Calu3 (cell line): ENCODE data around the gene ZNF521. TPM values are rescaled to one million over a fixed set of nuclear protein-coding genes. Genes with fewer than 3 reads are reported as not detected.

ENCODE experiments used
- BruUV-seq: library from RNA; stranded (reverse); fragments of 400-500 nt; replicated peaks from 2 replicates; lab custom pipeline; 2021; lab: Mats Ljungman, UMichigan
- CTCF ChIA-PET: fragments of 300-600 bp; sonication (Branson Sonifier 250); formaldehyde crosslinking; loops from one replicate; lab custom pipeline; 2022; ENCODE audit warnings: antibody characterized with exemption; lab: Charles Lee
- DNase-seq: peaks from one replicate; pipeline ENCODE4 v3.0.0; 2022
- H3K27ac Mint-ChIP-seq: one replicate; pipeline ENCODE4 v1.8.0; 2022; ENCODE audit warnings: mixed read lengths; ENCODE audit not compliant: unreplicated experiment
- H3K27me3 Mint-ChIP-seq: one replicate; pipeline ENCODE4 v1.8.0; 2022; ENCODE audit warnings: mixed read lengths; ENCODE audit not compliant: unreplicated experiment
- H3K36me3 Mint-ChIP-seq: one replicate; pipeline ENCODE4 v1.8.0; 2022; ENCODE audit warnings: mild to moderate bottlenecking, moderate library complexity, mixed read lengths; ENCODE audit not compliant: insufficient read depth, unreplicated experiment
- H3K4me1 Mint-ChIP-seq: one replicate; pipeline ENCODE4 v1.8.0; 2022; ENCODE audit warnings: mild to moderate bottlenecking, low read depth, mixed read lengths; ENCODE audit not compliant: unreplicated experiment
- H3K4me3 Mint-ChIP-seq: one replicate; pipeline ENCODE4 v1.8.0; 2022; ENCODE audit warnings: mild to moderate bottlenecking, low read depth, moderate library complexity, mixed read lengths; ENCODE audit not compliant: unreplicated experiment
- H3K9me3 Mint-ChIP-seq: one replicate; pipeline ENCODE4 v1.8.0; 2022; ENCODE audit warnings: low read depth, mixed read lengths; ENCODE audit not compliant: unreplicated experiment
- CTCF ChIP-seq: fragments of 200-600 bp; IDR thresholded peaks from one replicate; pipeline ENCODE4 v1.8.0; 2022; ENCODE audit warnings: antibody characterized with exemption; ENCODE audit not compliant: unreplicated experiment
- intact Hi-C: fragments of 100-400 bp; cut with micrococcal nuclease; formaldehyde crosslinking; loops from one replicate; pipeline ENCODE4 v1.10.0; 2022; ENCODE audit not compliant: unreplicated experiment
- total RNA-seq: library from RNA; stranded (reverse); gene quantifications from 2 replicates; pipeline ENCODE4 v1.2.3, GENCODE V29; 2022

Gene ZNF521
- total RNA-seq, 1 experiment from 2014 or later, result not detected

- no peak overlapping the region for H3K4me3 Mint-ChIP-seq
- DNase-seq, result no peak
- intact Hi-C loops, result no loop called here
- no peak overlapping the region for H3K27ac Mint-ChIP-seq
- CTCF ChIA-PET, result no interaction called here
- no peak for TF ChIP-seq CTCF
- peaks cover 14% of the 10 kb centered on the region for H3K36me3 Mint-ChIP-seq
- peaks cover 12% of the 10 kb centered on the region for H3K27me3 Mint-ChIP-seq
- no peaks in the 10 kb centered on the region for H3K4me1 Mint-ChIP-seq
- no TSS peak for BruUV-seq
- H3K9me3 Mint-ChIP-seq, result peaks cover 4% of the 10 kb centered on the region
Observed at GRCh38 chr18:25353080-25353479, 1.1 kb upstream of the ZNF521 start.

GRCh38 chr18:25352629-25353005 is 651 bp upstream of the ZNF521 start:
- Mint-ChIP-seq H3K27me3 (peaks cover 13% of the 10 kb centered on the region), H3K4me1 (no peaks in the 10 kb centered on the region), H3K9me3 (peaks cover 4% of the 10 kb centered on the region), H3K36me3 (peaks cover 14% of the 10 kb centered on the region), H3K27ac (no peak overlapping the region), H3K4me3 (peak overlapping the region; percentile 70)
- intact Hi-C loops, result no loop called here
- BruUV-seq, result no TSS peak
- no peak for DNase-seq
- TF ChIP-seq CTCF, result no peak
- CTCF ChIA-PET, result interaction anchor here (0.6 to 0.7 kb wide), 2 partner anchors 686 to 700 kb away, joined by 7 to 10 read pairs; no protein-coding TSS in a partner anchor

GRCh38 chr18:25351280-25351775 is 638 bp downstream of the ZNF521 start:
- peaks cover 14% of the 10 kb centered on the region for H3K36me3 Mint-ChIP-seq
- intact Hi-C loops, result no loop called here

GRCh38 chr18:25350489-25351251 is 1.3 kb downstream of the ZNF521 start:
- intact Hi-C loops, result no loop called here
- H3K27me3 Mint-ChIP-seq, result peaks cover 27% of the 10 kb centered on the region
- no peaks in the 10 kb centered on the region for H3K4me1 Mint-ChIP-seq
- DNase-seq, result no peak
- H3K27ac Mint-ChIP-seq, result no peak overlapping the region
- no TSS peak for BruUV-seq
- H3K4me3 Mint-ChIP-seq, result peak overlapping the region; percentile 70
- no peak for TF ChIP-seq CTCF
- CTCF ChIA-PET, result interaction anchor here (0.6 to 0.7 kb wide), 2 partner anchors 392 to 546 kb away, joined by 3 read pairs; no protein-coding TSS in a partner anchor
- peaks cover 4% of the 10 kb centered on the region for H3K9me3 Mint-ChIP-seq
- H3K36me3 Mint-ChIP-seq, result peaks cover 14% of the 10 kb centered on the region

More at GRCh38 chr18:25351280-25351775, 638 bp downstream of the ZNF521 start:
- Mint-ChIP-seq H3K27ac (no peak overlapping the region), H3K9me3 (peaks cover 4% of the 10 kb centered on the region), H3K27me3 (peaks cover 24% of the 10 kb centered on the region), H3K4me3 (peak overlapping the region; percentile 70), H3K4me1 (no peaks in the 10 kb centered on the region)
- CTCF ChIA-PET, result interaction anchor here (0.6 to 0.7 kb wide), 2 partner anchors 391 to 546 kb away, joined by 3 read pairs; no protein-coding TSS in a partner anchor
- DNase-seq, result no peak
- no TSS peak for BruUV-seq
- no peak for TF ChIP-seq CTCF
